ENCODE results near the gene TPK1.

GRCh38 chr7:144738146-144738545 is 97.7 kb downstream of the TPK1 start:
- TF ChIP-seq EZH2 (IDR thresholded peaks at IDR 0.05) = no peak
- no peak for TF ChIP-seq CTCF (IDR thresholded peaks at IDR 0.05)

Measured in neural progenitor cell (in vitro differentiated cells).